Upper lobe of right lung (tissue), 1 donor: ENCODE measurements around the gene NACC1. TPM values are rescaled to one million over a fixed set of nuclear protein-coding genes. Genes with fewer than 3 reads are reported as not detected.

Source experiments
- ATAC-seq: fragments of 200-7000 bp; cut with Tn5 transposase; one replicate; pipeline ENCODE4 v1.9.1; 2020; ENCODE audit warnings: mild to moderate bottlenecking, moderate library complexity
- DNase-seq: peaks from one replicate; pipeline ENCODE4 v3.0.0-alpha.2; 2020
- H3K27ac ChIP-seq: fragments of 200-600 bp; one replicate; pipeline ENCODE4 v1.8.0; 2022
- H3K27me3 ChIP-seq: fragments of 200-600 bp; one replicate; pipeline ENCODE4 v1.8.0; 2022; ENCODE audit warnings: mild to moderate bottlenecking
- H3K36me3 ChIP-seq: fragments of 200-600 bp; one replicate; pipeline ENCODE4 v1.8.0; 2022
- H3K4me1 ChIP-seq: fragments of 200-600 bp; one replicate; pipeline ENCODE4 v1.8.0; 2022
- H3K4me3 ChIP-seq: fragments of 200-600 bp; one replicate; pipeline ENCODE4 v1.8.0; 2022; ENCODE audit warnings: mild to moderate bottlenecking
- H3K9me3 ChIP-seq: fragments of 200-600 bp; one replicate; pipeline ENCODE4 v1.8.0; 2022
- CTCF ChIP-seq: fragments of 200-600 bp; IDR thresholded peaks from one replicate; pipeline ENCODE4 v1.8.0; 2022; ENCODE audit warnings: antibody characterized with exemption
- intact Hi-C: fragments of 100-400 bp; cut with DNase I; formaldehyde crosslinking; loops from one replicate; pipeline ENCODE4 v1.11.0; 2022
- total RNA-seq: library from RNA; stranded (reverse); fragmentation: NEBNext Ultra II Directional; extraction: Animal tissue kit (Norgen Biotek cat#: 25700); gene quantifications from one replicate; pipeline ENCODE4 v1.2.1, GENCODE V29; 2021
- donor health status: DM: no; HTN: yes; CAD: no; lungs with severe emphysema.

NACC1 gene
- total RNA-seq, 1 donor from 2014 or later, result 39.8 TPM

- H3K36me3 ChIP-seq, result peaks cover 17% of the 10 kb centered on the region
- H3K9me3 ChIP-seq, result no peaks in the 10 kb centered on the region
- H3K4me3 ChIP-seq, result no peak overlapping the region
- no peaks in the 10 kb centered on the region for H3K27me3 ChIP-seq
- ATAC-seq, result no peak
- DNase-seq, result no peak
- TF ChIP-seq CTCF, result no peak
- intact Hi-C loops, result no loop called here
- H3K27ac ChIP-seq, result no peak overlapping the region
- peaks cover 28% of the 10 kb centered on the region for H3K4me1 ChIP-seq
These were observed 45.7 kb upstream of the NACC1 start for GRCh38 chr19:13072188-13072908.

GRCh38 chr19:13073263-13073662, 44.8 kb upstream of the NACC1 start:
- H3K27ac ChIP-seq, result no peak overlapping the region
- TF ChIP-seq CTCF, result no peak
- no peak overlapping the region for H3K4me3 ChIP-seq
- DNase-seq (no peak), ATAC-seq (no peak)
- peaks cover 24% of the 10 kb centered on the region for H3K36me3 ChIP-seq
- H3K4me1 ChIP-seq, result peaks cover 28% of the 10 kb centered on the region
- intact Hi-C loops, result no loop called here
- H3K27me3 ChIP-seq, result no peaks in the 10 kb centered on the region
- H3K9me3 ChIP-seq, result no peaks in the 10 kb centered on the region

GRCh38 chr19:13074378-13074777, 43.7 kb upstream of the NACC1 start:
- DNase-seq (no peak), ATAC-seq (no peak)
- Histone ChIP-seq H3K27ac (no peak overlapping the region), H3K9me3 (no peaks in the 10 kb centered on the region), H3K4me1 (peaks cover 38% of the 10 kb centered on the region), H3K27me3 (no peaks in the 10 kb centered on the region), H3K36me3 (peaks cover 35% of the 10 kb centered on the region), H3K4me3 (no peak overlapping the region)
- intact Hi-C loops, result no loop called here
- TF ChIP-seq CTCF, result no peak

- no peaks in the 10 kb centered on the region for H3K27me3 ChIP-seq
- H3K4me1 ChIP-seq, result peaks cover 44% of the 10 kb centered on the region
- DNase-seq, result no peak
- H3K9me3 ChIP-seq, result no peaks in the 10 kb centered on the region
- H3K36me3 ChIP-seq, result peaks cover 39% of the 10 kb centered on the region
- peak overlapping the region; percentile 51 for H3K27ac ChIP-seq
- TF ChIP-seq CTCF, result no peak
- no peak for ATAC-seq
- intact Hi-C loops, result no loop called here
- H3K4me3 ChIP-seq, result no peak overlapping the region
These were observed 41.7 kb upstream of the NACC1 start for GRCh38 chr19:13076320-13076719.

GRCh38 chr19:13076787-13077186, 41.3 kb upstream of the NACC1 start:
- TF ChIP-seq CTCF, result no peak
- Histone ChIP-seq H3K27me3 (no peaks in the 10 kb centered on the region), H3K4me1 (peaks cover 48% of the 10 kb centered on the region), H3K4me3 (no peak overlapping the region), H3K9me3 (no peaks in the 10 kb centered on the region), H3K36me3 (peaks cover 39% of the 10 kb centered on the region), H3K27ac (peak overlapping the region; percentile 51)
- DNase-seq (no peak), ATAC-seq (no peak)
- intact Hi-C loops, result no loop called here
